IgD-negative memory B cell (primary cell): ENCODE results near the gene CPN1. TPM values are rescaled to one million over a fixed set of nuclear protein-coding genes. Genes with fewer than 3 reads are reported as not detected.
"Not testable (repeated sequence)": the region's sequence is repeated elsewhere in the genome, so short reads cannot be mapped to it uniquely, and the experiment has no call there.

Experiments used
- H3K27ac Mint-ChIP-seq, 3 donors: one replicate each; pipeline ENCODE4 v1.8.0; 2020 to 2022; ENCODE audit warnings: mild to moderate bottlenecking in 3 of 3, mixed read lengths in 3 of 3, moderate library complexity in 1 of 3
- H3K27me3 Mint-ChIP-seq: one replicate; pipeline ENCODE4 v1.8.0; 2021; ENCODE audit warnings: mixed read lengths
- H3K36me3 Mint-ChIP-seq: one replicate; pipeline ENCODE4 v1.8.0; 2020; ENCODE audit warnings: mild to moderate bottlenecking, mixed read lengths
- H3K4me1 Mint-ChIP-seq, 3 donors: one replicate each; pipeline ENCODE4 v1.8.0; 2020 to 2022; ENCODE audit warnings: mixed read lengths in 3 of 3, mild to moderate bottlenecking in 1 of 3
- H3K4me3 Mint-ChIP-seq, 4 donors: one replicate each; pipeline ENCODE4 v1.8.0; 2020 to 2022; ENCODE audit warnings: mild to moderate bottlenecking in 4 of 4, mixed read lengths in 4 of 4, moderate library complexity in 3 of 4
- H3K9me3 Mint-ChIP-seq, 3 donors: one replicate each; pipeline ENCODE4 v1.8.0; 2020 to 2021; ENCODE audit warnings: mixed read lengths in 3 of 3, mild to moderate bottlenecking in 1 of 3
- polyA plus RNA-seq: library from polyadenylated mRNA; unstranded; fragments of 300-500 nt; fragmentation: Illumina TruSeq; gene quantifications from one replicate; pipeline ENCODE4 v1.2.3, GENCODE V29; 2021

The CPN1 gene
- polyA plus RNA-seq, 1 donor from 2014 or later, result not detected

DNA sequence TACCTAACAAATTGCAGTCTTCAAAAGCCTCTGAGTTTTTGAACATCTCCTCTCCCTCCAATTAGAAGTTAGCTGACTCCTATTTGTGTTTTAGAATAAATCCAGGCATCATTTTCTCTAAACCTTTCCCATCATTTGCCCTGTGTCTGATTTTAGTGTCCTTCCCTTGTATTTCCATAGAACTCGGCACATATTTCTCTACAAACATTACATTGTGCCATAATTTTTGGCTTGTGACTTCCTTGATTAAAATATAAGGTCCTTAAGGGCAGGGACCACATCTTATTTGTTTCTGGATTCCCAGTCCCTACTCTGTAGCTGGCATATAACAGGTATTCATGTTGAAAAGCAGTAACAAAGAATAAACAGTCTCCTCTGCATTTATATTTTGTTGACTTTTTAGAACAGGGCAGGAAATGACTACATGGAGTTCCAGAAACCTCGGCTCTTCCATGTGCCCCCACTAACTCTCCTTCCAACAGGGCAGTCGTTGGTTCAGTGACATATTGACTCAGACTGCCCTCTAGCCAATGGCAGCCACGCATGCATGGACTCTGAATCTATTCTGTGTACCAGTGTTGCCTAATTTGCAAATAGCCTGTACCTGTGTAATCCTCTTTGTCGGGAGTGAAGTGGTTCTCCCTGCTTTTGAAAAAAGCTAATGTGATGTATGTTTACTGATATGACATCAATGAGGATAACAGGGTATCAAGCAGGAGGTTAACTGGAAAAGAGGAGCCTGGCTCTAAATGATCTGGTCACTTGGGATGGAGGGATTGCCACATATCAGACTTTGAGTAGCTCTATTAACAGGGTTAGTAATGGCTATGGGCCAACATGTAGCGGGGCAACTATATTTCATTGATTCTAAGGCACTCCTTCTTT, 19.8 kb upstream of the CPN1 start:
- no peak overlapping the region for H3K4me3 Mint-ChIP-seq
- no peaks in the 10 kb centered on the region for H3K4me1 Mint-ChIP-seq
- H3K9me3 Mint-ChIP-seq, result peaks cover 6 to 13% (median 10%) of the 10 kb centered on the region in 3 donors
- peaks cover 26% of the 10 kb centered on the region for H3K27me3 Mint-ChIP-seq
- H3K36me3 Mint-ChIP-seq, result no peaks in the 10 kb centered on the region
- no peak overlapping the region for H3K27ac Mint-ChIP-seq

DNA sequence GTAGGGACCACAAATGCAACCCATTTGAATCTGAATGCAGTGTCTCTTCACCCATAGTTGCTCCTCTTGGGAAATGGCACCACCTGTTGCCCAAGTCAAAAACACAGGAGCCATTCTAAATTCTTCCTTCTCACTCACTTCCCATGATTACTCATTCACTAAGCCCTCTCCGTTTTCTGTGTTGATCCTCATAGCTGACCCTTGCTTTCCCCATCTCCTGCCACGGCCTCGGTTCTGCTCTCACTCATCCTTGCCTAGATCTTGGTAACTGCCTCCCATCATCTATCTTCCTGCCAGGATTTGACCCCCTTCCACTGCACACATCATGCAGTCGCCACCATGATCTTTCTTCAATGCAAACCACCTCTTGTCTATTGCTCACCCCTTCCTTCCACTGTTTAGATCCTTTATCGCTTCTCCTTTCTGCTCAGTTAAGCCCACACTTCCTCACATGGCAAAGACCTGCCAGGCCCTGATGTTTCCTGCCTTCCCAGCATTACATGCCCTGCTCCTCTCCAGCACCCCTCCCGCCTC, 19.0 kb upstream of the CPN1 start:
- no peaks in the 10 kb centered on the region for H3K4me1 Mint-ChIP-seq
- peaks cover 6 to 13% (median 10%) of the 10 kb centered on the region in 3 donors for H3K9me3 Mint-ChIP-seq
- H3K4me3 Mint-ChIP-seq, result no peak overlapping the region
- no peak overlapping the region for H3K27ac Mint-ChIP-seq
- peaks cover 26% of the 10 kb centered on the region for H3K27me3 Mint-ChIP-seq
- no peaks in the 10 kb centered on the region for H3K36me3 Mint-ChIP-seq

DNA sequence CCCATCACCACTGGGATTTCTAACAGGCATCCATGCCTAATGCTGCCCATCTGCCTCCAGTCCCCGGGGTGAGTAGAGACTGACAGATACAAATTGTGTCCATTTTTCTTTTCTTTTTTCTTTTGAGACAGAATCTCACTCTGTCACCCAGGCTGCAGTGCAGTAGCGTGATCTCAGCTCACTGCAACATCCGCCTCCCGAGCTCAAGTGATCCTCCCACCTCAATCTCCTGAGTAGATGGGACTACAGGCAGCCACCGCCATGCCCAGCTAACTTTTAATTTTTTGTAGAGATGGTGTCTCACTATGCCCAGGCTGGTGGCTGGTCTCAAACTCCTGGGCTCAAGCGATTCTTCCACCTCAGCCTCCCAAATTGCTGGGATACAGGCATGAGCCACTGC, 7.6 kb upstream of the CPN1 start:
- Mint-ChIP-seq H3K9me3 (no peaks in the 10 kb centered on the region), H3K27ac (no peak overlapping the region), H3K27me3 (peaks cover 12% of the 10 kb centered on the region), H3K4me1 (no peaks in the 10 kb centered on the region), H3K4me3 (no peak overlapping the region), H3K36me3 (no peaks in the 10 kb centered on the region)

DNA sequence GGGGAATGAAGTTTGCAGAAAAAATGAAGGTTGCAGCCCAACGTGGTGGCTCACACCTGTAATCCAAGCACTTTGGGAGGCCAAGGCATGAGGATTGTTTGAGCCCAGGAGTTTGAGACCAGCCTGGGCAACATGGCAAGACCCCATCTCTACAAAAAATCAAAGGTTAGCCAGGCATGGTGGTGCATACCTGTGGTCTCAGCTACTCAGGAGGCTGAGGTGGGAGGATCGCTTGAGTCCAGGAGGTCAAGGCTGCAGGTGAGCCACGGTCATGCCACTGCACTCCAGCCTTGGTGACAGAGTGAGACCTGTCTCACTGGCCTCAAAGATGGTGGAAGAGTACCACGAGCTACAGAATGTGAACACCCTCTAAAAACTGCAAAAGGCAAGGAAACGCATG, 5.0 kb upstream of the CPN1 start:
- H3K27ac Mint-ChIP-seq, H3K36me3 Mint-ChIP-seq, H3K4me1 Mint-ChIP-seq, H3K4me3 Mint-ChIP-seq, H3K9me3 Mint-ChIP-seq: not testable (repeated sequence)
- peaks cover 14% of the 10 kb centered on the region for H3K27me3 Mint-ChIP-seq

DNA sequence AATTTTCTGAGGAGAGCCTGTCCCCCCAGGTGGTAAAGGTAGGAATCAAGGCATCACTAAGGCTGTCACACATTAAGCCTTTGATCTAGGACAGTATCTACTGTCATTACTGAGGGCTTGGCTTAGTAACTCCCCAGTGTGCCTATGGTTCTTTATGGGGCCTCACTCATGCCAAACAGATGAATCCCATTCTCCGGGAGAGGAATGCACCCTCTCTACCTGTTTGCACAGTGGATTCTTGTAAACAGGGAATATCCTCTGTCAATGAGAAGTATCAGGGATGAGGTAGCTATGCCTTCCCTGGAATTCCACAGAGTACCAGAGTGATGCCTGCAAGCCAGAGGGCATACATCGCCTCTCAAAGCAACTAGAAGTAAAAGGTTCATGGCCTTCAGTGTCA, 3.9 kb upstream of the CPN1 start:
- no peak overlapping the region for H3K4me3 Mint-ChIP-seq
- H3K27me3 Mint-ChIP-seq, result peaks cover 17% of the 10 kb centered on the region
- no peak overlapping the region for H3K27ac Mint-ChIP-seq
- H3K36me3 Mint-ChIP-seq, result no peaks in the 10 kb centered on the region
- no peaks in the 10 kb centered on the region for H3K4me1 Mint-ChIP-seq
- H3K9me3 Mint-ChIP-seq, result no peaks in the 10 kb centered on the region

DNA sequence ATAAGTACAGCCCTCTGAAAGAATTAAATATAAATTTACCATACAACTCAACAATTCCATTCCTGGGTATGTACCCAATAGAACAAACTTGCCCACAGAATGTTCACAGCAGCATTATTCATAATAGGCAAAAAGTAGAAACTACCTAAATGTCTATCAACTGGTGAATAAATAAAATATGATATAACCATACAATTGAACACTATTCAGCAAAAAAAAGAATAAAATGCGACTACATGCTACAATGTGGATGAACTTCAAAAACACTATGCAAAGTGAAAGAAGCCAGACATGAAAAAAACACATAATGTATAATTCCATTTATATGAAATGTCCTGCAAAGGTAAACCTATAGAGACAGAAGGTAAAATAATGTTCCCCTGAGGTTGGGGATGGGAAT, 2.0 kb upstream of the CPN1 start:
- H3K27ac Mint-ChIP-seq, result no peak overlapping the region
- no peaks in the 10 kb centered on the region for H3K4me1 Mint-ChIP-seq
- H3K9me3 Mint-ChIP-seq, result peaks cover 0 to 2% (median 0%) of the 10 kb centered on the region in 3 donors
- no peaks in the 10 kb centered on the region for H3K36me3 Mint-ChIP-seq
- H3K4me3 Mint-ChIP-seq, result no peak overlapping the region
- peaks cover 8% of the 10 kb centered on the region for H3K27me3 Mint-ChIP-seq

DNA sequence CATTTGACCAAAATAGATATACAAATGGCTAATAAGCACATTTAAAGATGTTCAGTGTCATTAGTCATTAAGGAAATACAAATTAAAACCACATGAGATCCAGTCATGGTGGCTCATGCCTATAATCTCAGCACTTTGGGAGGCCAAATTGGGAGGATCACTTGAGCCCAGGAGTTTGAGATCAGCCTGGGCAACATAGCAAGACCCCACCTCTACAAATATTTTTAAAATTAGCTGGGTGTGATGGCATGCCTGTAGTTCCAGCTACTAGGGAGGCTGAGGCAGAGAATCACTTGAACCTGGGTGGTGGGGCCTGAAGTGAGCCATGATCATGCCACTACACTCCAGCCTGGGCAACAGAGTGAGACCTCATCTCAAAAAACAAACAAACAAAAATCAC, 607 bp upstream of the CPN1 start:
- H3K4me3 Mint-ChIP-seq, H3K27ac Mint-ChIP-seq, H3K27me3 Mint-ChIP-seq, H3K4me1 Mint-ChIP-seq, H3K36me3 Mint-ChIP-seq, H3K9me3 Mint-ChIP-seq: not testable (repeated sequence)

DNA sequence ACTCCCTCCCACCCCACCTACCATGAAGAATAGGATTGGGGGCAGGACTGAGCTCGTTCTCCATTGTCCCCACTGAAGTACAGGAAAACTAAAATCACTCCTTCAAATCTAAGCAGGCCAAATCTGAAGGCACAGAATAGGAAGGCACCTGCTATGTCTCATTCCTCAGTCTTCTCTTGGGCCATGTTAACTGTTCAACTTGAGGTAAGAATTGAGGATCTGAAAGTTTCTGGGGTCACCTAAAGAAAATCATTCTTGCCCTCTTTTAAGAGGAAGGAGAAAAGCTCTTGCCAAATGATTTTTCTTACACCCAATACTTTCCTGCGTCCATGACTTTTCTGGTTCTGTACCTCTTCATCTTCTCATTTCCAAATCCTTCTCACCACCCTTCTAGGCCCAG, 4.9 kb downstream of the CPN1 start:
- H3K36me3 Mint-ChIP-seq, result no peaks in the 10 kb centered on the region
- peaks cover 3% of the 10 kb centered on the region for H3K27me3 Mint-ChIP-seq
- no peaks in the 10 kb centered on the region for H3K4me1 Mint-ChIP-seq
- no peak overlapping the region for H3K4me3 Mint-ChIP-seq
- no peak overlapping the region for H3K27ac Mint-ChIP-seq
- H3K9me3 Mint-ChIP-seq, result peaks cover 0 to 2% (median 0%) of the 10 kb centered on the region in 3 donors

DNA sequence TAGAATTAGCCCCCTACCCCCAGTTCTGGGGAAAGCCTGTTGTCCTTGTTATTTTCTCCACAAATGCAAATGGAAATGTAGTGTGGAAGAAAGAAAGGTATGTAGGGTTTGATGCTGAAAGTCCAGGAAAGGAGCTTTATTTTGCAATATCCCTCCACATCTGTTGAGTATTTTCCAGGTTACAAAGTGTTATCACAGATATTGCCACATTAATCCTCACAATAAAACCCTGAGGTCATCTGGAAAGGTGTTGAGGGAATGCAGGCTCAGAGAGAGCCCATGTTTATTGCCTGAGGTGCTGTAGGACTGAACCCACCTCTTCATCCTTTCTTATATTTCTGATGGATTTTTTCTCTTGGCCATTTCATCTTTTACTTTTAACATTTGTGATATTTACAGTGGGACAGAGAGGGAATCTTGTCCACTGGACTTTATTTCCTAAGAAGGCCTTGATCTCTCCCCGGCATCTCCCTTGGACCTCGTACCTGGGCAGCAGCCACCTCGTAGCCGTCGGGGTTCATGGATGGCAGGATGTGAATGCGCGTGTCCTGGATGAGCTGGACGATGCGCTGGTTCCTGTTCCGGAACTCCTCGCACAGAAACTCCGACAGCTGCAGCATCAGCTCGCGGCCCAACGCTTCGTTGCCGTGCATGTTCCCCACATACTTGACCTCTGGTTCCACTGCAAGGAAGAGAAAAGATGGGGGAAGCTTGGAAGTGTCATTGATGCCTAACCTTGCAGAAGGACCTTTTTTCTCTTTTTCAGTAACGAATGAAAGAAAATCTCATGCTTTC, 6.0 kb downstream of the CPN1 start:
- H3K27me3 Mint-ChIP-seq, result no peaks in the 10 kb centered on the region
- H3K36me3 Mint-ChIP-seq, result no peaks in the 10 kb centered on the region

DNA sequence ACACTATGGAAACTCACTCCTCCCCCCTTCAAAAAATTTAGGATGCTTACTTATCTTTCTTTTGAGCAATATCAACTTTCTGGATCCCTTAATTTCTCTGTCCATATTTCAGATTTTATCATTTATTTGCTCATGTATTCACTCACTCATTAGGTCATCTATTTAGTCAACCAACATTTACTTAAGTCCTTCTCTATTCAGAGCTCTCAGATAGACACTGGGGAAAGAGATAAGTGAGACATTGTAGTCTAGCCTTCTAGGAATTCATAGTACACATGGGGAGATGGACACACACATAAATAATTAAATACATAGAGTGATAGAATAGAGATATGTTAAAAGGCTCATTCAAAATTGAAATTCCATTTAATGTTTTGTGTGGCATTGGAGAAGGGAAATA, 9.2 kb downstream of the CPN1 start:
- H3K27me3 Mint-ChIP-seq, result peaks cover 3% of the 10 kb centered on the region

More for the DNA sequence above, 6.0 kb downstream of the CPN1 start:
- H3K27ac Mint-ChIP-seq, result no peak overlapping the region
- no peaks in the 10 kb centered on the region for H3K4me1 Mint-ChIP-seq
- H3K9me3 Mint-ChIP-seq, result peaks cover 0 to 2% (median 0%) of the 10 kb centered on the region in 3 donors
- H3K4me3 Mint-ChIP-seq, result no peak overlapping the region

DNA sequence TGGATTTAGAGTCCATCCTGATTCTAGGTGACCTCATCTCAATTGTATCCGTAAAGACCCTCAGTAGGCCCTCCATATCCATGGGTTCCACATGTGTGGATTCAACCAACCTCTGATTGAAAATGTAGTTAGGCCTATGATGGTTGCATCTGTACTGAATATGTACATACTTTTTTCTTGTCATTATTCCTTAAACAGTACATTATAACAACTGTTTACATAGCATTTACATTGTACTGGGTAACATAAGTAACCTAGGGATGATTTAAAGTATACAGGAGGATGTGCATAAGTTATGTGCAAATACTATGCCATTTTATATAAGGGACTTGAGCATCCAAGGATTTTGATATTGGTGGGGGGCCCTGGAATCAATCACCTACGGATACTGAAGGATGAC, 10.1 kb downstream of the CPN1 start:
- H3K4me3 Mint-ChIP-seq, result no peak overlapping the region
- H3K27me3 Mint-ChIP-seq, result peaks cover 3% of the 10 kb centered on the region
- no peak overlapping the region for H3K27ac Mint-ChIP-seq
- H3K9me3 Mint-ChIP-seq, result no peaks in the 10 kb centered on the region
- no peaks in the 10 kb centered on the region for H3K4me1 Mint-ChIP-seq
- no peaks in the 10 kb centered on the region for H3K36me3 Mint-ChIP-seq

More for the DNA sequence above, 9.2 kb downstream of the CPN1 start:
- Mint-ChIP-seq H3K4me1 (no peaks in the 10 kb centered on the region), H3K27ac (no peak overlapping the region), H3K36me3 (no peaks in the 10 kb centered on the region), H3K4me3 (no peak overlapping the region), H3K9me3 (no peaks in the 10 kb centered on the region)

DNA sequence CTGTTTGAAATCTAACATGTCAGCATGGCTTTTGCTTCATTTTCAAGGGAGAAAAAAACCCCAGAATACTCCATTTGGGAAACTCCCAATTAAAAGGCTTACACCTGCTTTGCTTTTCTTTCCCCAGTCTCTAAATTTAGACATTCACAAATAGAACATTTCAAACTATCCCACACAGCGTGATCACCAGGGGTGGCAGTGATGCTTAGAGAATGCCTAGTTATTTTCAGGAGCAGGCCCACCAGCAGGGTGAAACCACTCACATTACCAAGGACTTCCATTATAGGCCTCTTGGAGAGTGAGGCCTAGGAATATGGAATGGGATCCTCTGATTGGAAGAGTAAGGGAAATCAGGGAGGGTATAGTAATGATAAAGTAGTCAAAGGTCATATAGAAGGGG, 14.2 kb downstream of the CPN1 start:
- Mint-ChIP-seq H3K9me3 (peaks cover 0 to 3% (median 0%) of the 10 kb centered on the region in 3 donors), H3K4me3 (no peak overlapping the region), H3K27ac (no peak overlapping the region), H3K27me3 (peaks cover 8% of the 10 kb centered on the region), H3K4me1 (no peaks in the 10 kb centered on the region), H3K36me3 (no peaks in the 10 kb centered on the region)

DNA sequence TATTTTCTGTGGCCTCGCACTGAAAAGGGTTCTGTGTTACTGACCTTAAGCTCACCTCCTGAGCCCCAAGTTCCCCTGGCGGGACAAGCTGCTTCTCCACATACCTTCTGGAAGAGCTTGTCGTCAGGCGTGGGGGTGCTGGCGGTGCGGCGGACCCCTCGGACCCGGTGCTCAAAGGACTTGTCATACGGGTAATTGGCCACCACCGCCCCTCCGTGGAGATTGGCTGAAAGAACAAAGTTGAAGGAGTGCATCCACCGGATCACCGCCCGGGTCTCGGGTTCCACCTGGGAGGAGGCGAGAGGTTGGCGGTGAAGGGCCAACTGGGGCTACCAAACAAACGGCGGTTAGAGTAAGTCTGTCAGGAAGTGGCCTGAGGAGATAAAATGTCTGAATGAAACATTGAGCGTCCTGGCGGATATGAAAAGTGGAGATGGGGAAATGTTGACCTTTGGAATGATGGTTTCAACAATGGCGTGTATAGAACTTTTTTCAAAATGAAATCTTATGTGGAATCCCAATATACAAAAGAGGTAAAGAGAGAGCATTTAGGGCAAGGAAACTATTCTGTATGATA, 16.5 kb downstream of the CPN1 start:
- Mint-ChIP-seq H3K4me1 (no peaks in the 10 kb centered on the region), H3K4me3 (no peak overlapping the region), H3K36me3 (no peaks in the 10 kb centered on the region), H3K27ac (no peak overlapping the region), H3K9me3 (peaks cover 0 to 3% (median 0%) of the 10 kb centered on the region in 3 donors), H3K27me3 (peaks cover 8% of the 10 kb centered on the region)

DNA sequence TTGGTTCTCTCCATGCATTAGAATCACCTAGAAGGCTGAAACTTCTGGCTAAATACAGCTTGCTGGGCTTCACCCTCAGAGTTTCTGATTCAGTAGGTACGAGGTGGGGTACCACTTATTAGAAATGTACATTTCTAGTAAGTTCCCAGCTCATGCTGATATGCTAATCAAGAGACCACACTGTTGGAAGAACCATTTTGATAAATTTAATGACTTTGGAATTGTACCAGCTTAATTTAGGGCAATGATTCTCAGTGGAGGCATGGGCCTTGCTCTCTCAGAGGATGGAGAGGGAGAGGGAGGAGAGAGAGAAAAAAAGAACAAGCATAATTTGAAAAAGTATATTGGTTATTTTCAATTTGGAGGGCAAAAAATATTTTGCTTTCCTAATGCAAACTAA, 20.3 kb downstream of the CPN1 start:
- Mint-ChIP-seq H3K4me3 (no peak overlapping the region), H3K4me1 (no peaks in the 10 kb centered on the region), H3K9me3 (peaks cover 0 to 5% (median 3%) of the 10 kb centered on the region in 3 donors), H3K36me3 (no peaks in the 10 kb centered on the region), H3K27me3 (peaks cover 8% of the 10 kb centered on the region), H3K27ac (no peak overlapping the region)

DNA sequence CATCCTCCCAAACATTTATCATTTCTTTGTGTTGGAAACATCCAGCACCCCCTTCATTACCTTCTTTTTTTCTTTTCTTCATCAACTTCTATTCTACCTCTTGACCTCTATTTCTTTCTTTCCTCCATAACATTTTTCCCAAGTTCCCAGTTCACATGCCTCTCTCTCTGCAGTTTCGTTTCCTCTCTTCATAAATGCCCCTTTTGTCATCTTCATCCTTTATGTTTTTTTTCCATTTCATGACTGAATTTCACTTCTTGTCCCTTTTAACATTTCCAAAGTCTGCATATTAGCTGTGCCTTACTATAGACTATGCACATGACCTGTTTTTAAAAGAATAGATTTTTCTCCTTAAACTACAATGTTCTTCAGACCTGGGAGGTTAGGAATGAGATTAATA, 23.7 kb downstream of the CPN1 start:
- H3K27me3 Mint-ChIP-seq, result peaks cover 4% of the 10 kb centered on the region
- no peaks in the 10 kb centered on the region for H3K36me3 Mint-ChIP-seq
- H3K9me3 Mint-ChIP-seq, result peaks cover 0 to 5% (median 5%) of the 10 kb centered on the region in 3 donors
- H3K27ac Mint-ChIP-seq, result no peak overlapping the region
- H3K4me3 Mint-ChIP-seq, result no peak overlapping the region
- no peaks in the 10 kb centered on the region for H3K4me1 Mint-ChIP-seq
